Germinal center (tissue), 1 donor: ENCODE results near the gene WNT6.
A peak's percentile ranks its signal among the peaks of the same experiment; 100 is the strongest.

Experiments used
- DNase-seq: peaks from one replicate; pipeline ENCODE4 v3.0.0; 2012; ENCODE audit warnings: mixed read lengths, low spot score

Gene WNT6

DNA sequence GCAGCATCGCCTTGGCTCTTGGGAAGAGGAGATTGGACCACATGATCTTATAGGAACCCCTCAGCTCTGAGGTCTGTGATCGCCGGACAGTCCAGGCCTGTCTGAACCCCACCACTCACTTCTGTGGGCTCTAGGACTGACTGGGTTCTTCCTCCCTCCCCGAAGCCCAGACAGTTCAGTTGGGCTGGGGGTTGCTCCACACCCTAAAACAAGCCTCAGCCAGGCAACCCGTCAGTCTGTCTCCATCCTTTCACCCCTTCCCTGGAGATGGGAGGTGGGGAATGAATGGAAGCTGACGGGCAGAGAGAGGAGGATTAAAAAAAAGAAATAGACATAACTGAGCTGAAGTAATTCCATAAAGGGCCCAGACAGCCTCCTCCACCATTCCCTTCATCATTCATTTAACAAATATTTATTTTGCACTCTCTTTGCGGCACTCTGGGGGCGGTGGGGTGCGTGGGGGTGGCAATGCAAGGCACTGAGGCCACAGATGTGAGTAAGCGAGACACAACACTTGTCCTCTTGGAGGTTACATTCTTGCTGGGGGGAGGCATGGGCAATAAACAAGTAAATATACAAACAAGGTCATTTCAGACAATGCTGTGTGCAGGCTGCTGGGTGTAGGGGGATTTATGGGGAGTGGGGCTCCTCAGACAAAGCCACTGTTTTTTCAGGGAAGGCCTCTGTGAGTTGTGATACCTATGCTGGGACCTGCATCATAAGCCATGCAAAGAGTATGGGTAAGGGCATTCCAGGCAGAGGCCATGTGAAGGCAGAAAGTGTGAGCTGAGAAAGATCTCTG lies 33.9 kb downstream of the WNT6 start:
- DNase-seq = no peak

DNA sequence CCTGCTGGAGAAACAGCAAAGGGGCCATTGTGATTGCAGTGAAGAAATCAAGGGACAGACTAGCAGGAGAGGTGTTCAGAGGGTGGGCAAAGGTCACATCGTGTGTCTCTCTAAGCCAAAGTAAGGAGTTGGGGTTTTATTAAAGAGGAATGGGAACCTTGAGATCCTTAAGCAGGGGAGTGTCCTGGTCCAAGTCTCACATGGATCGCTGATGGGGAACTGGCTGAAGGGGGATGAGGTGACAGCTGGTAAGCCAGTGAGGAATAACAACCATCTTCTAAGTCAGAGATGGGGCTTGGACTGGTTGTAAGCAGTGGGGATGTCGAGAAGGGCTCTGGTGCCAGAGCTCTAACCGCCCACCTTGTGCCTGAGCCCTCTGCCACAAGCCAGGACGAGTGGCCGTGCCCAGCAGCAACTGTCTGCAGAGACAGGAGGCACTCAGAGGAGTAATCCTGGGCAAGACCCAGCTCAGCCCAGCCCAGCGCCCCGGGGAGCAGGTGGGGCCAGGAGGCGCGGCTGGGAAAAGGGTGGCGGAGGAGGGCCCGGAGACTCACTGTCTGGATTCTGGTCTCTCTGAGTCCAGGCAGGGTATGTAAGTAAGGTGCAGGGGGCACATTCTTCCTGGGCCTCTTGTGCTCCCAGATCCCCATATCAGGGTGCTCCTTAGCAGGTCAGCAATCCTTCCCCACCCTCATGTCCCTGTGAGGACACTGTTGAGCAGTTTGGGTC lies 34.7 kb downstream of the WNT6 start:
- DNase-seq = no peak

DNA sequence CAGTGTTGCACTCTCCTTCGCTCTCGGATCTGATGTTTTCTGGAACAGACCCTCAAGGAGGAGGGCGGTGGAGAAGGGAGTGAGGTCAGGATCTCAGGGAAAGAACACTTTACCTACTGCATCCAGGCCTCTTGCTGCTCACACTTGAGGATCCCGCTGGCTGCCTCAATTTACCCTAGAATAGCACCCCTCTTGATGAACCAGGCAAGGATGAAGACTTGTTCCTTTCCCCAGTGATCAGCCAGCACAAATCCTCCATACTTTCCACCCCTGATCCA lies 35.2 kb downstream of the WNT6 start:
- DNase-seq = no peak

- DNase-seq = no peak
These were observed 35.7 kb downstream of the WNT6 start for GRCh38 chr2:218895326-218895725.

GRCh38 chr2:218895759-218896500 lies 36.3 kb downstream of the WNT6 start:
- no peak for DNase-seq

DNA sequence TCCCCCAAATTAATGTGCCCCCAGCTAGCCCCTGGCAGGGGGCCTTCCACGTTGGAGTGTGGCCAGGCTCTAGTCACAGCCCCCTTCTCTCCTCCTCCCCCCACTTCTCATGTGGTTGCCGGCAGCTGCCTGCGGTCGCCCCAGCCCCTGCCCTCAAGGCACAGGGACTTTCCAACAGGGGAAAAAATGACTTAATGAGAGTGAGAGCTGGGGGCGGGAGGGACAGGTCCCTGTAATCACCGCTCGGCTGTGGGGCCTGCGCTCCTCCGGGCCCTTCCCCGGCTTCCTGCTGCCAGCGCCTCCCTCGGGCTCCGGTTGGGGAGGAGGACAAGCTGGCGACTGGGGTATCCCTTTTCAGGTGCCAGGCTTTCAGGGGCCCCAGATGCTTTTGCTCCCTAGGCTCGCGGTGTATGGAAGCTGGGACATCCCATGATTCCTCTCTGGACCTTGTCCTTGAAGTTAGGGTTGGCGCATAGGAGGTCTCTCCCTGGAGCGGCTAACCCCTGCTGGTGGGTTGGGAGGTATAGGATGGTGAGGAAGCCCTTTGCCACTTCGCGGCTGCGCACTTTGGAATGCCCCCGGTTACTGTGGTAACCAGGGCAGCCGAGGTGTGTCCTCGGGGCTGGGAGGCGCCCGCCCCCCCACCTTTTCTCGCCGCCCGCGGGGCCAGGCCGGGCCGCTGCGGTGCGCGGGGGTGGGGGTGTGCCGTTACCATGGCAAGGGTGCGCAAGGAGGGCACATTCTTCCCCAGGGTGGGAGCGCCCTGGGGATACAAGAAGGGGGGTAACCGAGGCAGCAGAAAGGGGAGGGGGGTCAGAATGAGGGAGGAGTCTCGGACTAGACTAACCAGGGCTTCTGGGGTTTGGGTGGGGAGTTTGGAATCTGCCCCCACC lies 37.1 kb downstream of the WNT6 start:
- DNase-seq = peak; percentile 82

- no peak for DNase-seq
These were observed 37.9 kb downstream of the WNT6 start for GRCh38 chr2:218897394-218898108.

GRCh38 chr2:218898109-218898878 lies 38.7 kb downstream of the WNT6 start:
- peak; percentile 79 for DNase-seq

DNA sequence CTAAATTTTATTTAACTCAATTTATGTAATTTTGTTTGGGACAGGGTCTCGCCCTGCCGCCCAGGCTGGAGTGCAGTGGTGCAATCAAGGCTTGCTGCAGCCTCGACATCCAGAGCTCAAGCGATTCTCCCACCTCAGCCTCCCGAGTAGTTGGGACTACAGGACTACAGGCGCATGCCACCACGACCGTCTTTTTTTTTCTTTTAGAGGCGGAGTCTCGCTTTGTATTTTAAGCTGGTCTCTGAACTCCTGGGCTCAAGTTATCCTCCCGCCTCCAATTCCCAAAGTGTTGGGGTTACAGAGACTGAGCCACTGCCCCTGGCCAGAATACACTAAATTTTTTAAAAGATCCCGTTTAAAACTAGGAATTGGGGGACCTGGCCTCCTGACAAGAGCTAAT lies 39.5 kb downstream of the WNT6 start:
- DNase-seq = no peak

DNA sequence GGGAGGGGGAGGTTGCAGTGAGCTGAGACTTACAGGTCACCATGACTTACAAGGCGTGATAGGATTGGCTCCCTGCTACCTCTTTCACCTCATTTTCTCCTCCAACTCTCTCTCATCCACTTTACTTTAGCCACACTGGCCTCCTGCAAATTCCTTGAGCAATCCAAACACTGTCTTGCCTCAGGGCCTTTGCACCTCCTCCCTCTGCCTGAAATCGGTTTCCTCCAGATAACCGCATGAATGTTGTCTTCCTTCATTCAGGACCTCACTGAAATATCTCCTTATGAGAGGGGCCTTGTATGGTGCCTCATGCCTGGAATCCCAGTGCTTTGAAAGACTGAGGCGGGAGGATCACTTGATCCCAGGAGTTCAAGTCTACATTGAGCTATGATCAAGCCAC lies 42.8 kb downstream of the WNT6 start:
- DNase-seq = no peak

DNA sequence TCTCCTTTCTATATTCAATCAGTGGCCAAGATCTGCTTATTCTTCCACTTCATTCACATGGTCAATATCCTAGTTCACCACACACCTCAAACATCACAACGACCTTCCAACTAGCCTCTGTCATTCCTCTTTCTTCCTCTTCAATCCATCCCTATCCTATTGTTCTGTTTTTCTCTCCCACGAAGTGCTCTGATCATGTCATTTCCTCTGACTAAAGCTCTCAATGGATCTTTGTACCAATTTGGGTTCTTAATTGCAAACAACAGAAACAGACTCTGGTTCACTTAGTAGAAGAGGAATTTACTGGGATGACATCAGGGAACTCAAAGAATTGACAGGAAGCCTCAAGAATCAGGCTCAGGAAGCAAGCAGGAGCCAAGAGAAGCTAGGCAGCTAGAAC lies 44.6 kb downstream of the WNT6 start:
- DNase-seq = no peak

- peak; percentile 89 for DNase-seq
These were observed 49.4 kb downstream of the WNT6 start for GRCh38 chr2:218908721-218909619.

DNA sequence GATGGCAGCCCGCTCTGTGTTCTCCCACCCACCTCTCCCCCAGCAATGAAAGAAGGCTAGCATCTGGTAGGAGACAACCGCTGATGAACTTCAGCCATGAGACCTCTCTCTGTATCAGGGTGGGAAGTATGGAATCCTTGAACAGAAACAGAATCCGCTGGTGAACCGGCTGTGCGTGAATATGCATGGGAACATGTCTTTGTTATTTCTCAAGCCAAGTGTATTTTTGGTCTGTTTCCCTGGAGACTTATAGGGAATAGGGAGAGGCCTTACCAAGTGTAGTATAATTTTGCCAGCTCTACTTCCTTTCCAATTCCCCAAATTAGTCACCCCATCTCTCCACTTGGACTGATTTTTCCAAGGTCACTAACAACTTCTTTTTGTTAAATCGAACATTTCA lies 51.1 kb downstream of the WNT6 start:
- no peak for DNase-seq

DNA sequence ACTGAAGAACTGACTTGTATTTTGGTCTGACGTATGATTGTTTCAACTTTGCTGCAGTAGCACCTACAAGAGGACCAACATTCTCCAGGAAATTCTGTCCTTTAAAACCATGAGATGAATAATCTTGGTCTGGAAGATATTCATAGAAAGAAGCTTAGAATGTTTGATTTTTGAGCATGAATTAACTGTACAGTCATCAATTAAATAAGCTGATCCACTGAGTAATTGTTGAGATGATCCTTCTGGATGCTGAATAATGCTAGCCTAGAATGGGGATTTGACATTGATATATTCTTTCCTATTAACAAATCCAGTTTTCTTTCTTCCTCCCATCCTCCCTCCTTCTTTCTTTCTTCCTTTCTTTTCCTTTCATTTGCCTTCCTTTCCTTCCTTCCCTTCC lies 60.9 kb downstream of the WNT6 start:
- no peak for DNase-seq
